ENCODE measurements around the gene GPX4.

Gene GPX4

GRCh38 chr19:1149259-1150045 is 45.7 kb downstream of the GPX4 start:
- no peak for DNase-seq (ENCODE audit: low read depth, low spot score)

- DNase-seq (ENCODE audit: low read depth, low spot score) = no peak
These were observed 46.7 kb downstream of the GPX4 start for GRCh38 chr19:1150333-1151036.

GRCh38 chr19:1151037-1151724 is 47.4 kb downstream of the GPX4 start:
- no peak for DNase-seq (ENCODE audit: low read depth, low spot score)

- no peak for DNase-seq (ENCODE audit: low read depth, low spot score)
These were observed 48.3 kb downstream of the GPX4 start for GRCh38 chr19:1151917-1152587.

- DNase-seq (ENCODE audit: low read depth, low spot score) = no peak
These were observed 50.3 kb downstream of the GPX4 start for GRCh38 chr19:1153891-1154730.

GRCh38 chr19:1154731-1155351 is 51.0 kb downstream of the GPX4 start:
- DNase-seq (ENCODE audit: low read depth, low spot score) = no peak

GRCh38 chr19:1155352-1156304 is 51.8 kb downstream of the GPX4 start:
- DNase-seq (ENCODE audit: low read depth, low spot score) = no peak

All from brain pericyte (primary cell).